Epithelial cell of esophagus (primary cell): Measurements from ENCODE around the gene GPRC5D.

ENCODE experiments used
- DNase-seq: peaks from one replicate; pipeline ENCODE4 v3.0.0; 2010; ENCODE audit warnings: low read depth
- H3K4me3 ChIP-seq: 2 replicates; pipeline ENCODE4 v1.5.1; 2011; ENCODE audit warnings: mild to moderate bottlenecking, low read length, control low read depth
- TF ChIP-seq, protein P1 (sequence below): IDR thresholded peaks from 2 replicates; pipeline ENCODE4 v1.5.1; 2011; ENCODE audit warnings: low read depth, mild to moderate bottlenecking, low read length, control low read depth, inconsistent platforms; ENCODE audit not compliant: insufficient read depth; ENCODE audit errors: missing control alignments

GPRC5D gene

DNA sequence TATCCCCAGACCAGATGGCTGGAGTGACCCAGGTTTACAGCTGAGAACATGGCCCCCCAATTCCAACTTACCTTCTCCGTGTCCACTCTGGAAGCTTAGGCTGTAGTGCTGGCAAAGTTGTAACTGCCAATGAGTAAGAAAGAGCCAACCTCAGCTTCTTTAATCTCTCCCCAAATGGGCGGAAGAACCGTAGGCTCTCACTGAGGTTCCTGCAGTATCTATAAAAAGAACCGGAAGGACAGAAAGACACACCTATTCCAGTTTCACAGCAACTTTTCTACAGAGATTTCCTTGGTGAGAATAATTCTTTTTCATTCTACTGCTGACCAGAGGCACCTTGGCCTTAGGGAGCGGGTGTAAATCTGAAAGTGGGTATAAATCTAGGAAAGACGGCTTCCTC lies at the start of gene GPRC5D:
GPRC5D (minus strand) TSS at position 135 of the 400 bp plus-strand sequence. CDS start 1,786 bp downstream, outside the sequence.
- DNase-seq: no peak
- H3K4me3 ChIP-seq: no peak within 1 kb of the TSS
- TF ChIP-seq, protein P1, sequence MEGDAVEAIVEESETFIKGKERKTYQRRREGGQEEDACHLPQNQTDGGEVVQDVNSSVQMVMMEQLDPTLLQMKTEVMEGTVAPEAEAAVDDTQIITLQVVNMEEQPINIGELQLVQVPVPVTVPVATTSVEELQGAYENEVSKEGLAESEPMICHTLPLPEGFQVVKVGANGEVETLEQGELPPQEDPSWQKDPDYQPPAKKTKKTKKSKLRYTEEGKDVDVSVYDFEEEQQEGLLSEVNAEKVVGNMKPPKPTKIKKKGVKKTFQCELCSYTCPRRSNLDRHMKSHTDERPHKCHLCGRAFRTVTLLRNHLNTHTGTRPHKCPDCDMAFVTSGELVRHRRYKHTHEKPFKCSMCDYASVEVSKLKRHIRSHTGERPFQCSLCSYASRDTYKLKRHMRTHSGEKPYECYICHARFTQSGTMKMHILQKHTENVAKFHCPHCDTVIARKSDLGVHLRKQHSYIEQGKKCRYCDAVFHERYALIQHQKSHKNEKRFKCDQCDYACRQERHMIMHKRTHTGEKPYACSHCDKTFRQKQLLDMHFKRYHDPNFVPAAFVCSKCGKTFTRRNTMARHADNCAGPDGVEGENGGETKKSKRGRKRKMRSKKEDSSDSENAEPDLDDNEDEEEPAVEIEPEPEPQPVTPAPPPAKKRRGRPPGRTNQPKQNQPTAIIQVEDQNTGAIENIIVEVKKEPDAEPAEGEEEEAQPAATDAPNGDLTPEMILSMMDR: no peak

DNA sequence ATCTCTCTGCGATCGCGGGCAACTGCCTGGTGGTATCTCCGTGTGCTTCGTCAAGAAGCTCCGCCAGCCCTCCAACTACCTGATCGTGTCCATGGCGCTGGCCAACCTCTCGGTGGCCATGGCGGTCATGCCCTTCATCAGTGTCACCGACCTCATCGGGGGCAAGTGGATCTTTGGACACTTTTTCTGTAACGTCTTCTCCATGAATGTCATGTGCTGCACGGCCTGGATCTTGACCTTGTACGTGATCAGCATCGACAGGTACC lies 49.7 kb upstream of the GPRC5D start:
- TF ChIP-seq, protein P1: no peak
- H3K4me3 ChIP-seq: peak overlapping the region; percentile 63
- DNase-seq: no peak

DNA sequence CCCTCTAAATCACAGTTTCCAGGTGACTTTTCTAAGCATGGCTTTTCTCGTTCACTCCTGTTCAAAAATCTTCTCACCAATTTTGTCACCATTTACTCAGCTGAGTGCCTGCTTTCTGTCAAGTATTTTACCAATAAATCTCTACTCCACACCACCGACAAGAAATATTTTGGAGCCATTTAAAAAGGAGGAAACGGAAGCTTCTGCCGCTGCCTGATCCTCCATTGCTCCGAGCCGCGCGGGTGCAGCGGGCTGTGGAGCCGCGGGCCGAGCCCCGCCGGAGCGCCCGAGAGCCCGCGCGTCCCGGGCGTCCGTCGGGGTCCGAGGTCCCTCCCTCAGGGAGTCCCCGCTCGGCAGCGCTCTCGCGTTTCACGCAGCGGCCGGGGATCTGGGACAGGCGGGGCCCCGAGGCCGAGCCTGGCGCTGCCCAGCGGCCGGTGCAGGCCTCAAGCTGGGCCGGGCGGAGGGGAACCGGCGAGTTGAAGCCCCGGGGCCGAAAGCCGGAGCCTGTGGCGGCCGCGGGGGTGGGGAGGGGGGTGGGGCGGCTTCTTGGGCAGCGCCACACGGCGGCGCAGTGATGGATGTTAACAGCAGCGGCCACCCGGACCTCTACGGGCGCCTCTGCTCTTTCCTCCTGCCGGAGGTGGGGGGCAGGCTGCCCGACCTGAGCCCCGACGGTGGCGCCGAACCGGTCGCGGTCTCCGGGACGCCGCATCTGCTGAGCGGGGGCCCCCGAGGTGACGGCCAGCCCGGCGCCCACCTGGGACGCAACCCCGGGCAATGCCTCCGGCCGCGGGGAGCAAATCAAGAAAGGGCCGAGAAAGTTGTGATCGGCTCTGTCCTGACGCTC lies 49.2 kb upstream of the GPRC5D start:
- TF ChIP-seq, protein P1: peak; percentile 23
- peak overlapping the region; percentile 63 for H3K4me3 ChIP-seq
- DNase-seq: peak; percentile 59

DNA sequence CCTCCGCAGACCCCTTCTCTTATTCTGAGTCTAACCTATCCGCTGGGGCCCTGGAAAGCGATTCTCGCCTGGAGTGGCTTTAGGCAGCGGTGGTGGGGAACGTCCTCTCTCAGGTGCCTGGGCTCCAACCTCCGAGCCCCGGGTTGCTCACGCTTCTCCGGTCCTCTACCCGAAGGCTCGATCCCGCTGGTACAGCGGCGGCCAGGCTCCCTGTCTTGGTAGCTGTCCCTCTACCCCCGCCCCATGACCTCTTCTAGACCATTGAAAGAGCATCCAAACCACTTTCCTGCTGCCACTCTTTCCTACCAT lies 48.6 kb upstream of the GPRC5D start:
- TF ChIP-seq, protein P1: no peak
- DNase-seq: no peak
- H3K4me3 ChIP-seq: peak overlapping the region; percentile 63

DNA sequence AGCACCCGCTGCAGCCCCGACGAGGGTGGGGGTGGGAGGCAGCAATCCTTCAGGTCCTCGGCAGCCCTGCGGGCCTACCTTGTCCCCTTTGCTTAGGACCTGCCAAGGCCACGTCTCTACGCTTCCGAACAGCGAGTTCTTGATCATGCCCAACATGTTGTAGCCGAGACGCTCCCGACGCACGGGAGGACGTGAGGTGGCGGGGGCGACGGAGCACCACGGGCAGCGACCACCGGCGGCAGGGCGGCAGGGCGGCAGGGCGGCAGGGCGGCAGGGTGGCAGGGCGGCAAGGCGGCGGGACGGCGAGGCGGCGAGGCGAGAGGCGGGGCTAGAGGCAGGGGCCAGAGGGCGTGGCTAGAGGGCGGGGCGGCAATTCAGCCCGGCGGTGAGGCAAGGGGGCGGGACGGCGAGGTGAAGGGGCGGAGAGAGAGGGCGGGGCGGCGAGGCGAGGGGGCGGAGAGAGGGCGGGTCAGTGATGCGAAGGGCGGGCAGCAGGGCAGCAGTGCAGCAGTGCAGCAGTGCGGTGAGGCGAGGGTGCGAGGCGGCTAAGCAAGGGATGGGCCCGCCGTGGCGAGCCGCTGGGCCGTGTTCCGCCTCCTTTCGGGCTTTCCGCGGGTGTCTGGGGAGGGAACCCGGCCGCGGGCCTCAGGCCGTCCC lies 48.1 kb upstream of the GPRC5D start, which contains the start of gene HEBP1:
HEBP1 (minus strand) TSS at position 307 of the 657 bp plus-strand sequence; CDS start at position 156, 151 bp downstream.
- H3K4me3 ChIP-seq: peak within 1 kb of the TSS; percentile 85
- peak; percentile 94 for DNase-seq
- TF ChIP-seq, protein P1: no peak

DNA sequence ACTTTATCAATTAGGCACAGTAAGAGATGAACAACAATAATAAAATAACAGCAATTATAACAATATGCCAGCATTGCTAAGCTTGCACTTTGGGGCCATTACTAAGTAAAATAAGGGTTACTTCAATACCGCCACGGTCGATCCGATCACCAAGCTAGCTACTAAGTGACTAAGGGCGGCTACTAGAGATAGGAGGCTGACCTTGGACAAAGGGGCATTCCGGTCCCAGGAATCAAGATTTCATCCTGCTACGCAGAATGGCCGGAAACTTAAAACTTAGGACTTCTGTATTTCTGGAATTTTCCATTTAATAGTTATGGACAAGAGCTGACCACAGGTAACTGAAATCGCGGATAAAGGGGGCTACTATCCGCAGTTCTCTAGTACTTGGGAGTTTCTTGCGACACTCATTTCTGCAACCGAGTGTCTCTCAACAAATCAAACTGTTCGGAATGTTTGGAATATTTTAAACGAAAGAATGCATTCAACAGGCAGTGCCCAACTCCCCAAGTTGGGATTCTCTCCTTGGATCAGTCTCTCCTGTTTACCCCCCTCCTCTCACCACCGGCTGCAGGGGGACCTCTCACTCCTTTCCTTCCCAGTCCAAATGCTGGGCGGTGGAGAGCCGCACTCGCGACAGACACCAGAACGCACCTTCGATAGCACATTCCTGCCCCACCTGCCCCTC lies 47.4 kb upstream of the GPRC5D start:
- no peak for DNase-seq
- peak overlapping the region; percentile 85 for H3K4me3 ChIP-seq
- TF ChIP-seq, protein P1: no peak
